Panc1 (cell line): Measurements from ENCODE around the gene PPFIA1. TPM values are rescaled to one million over a fixed set of nuclear protein-coding genes. Genes with fewer than 3 reads are reported as not detected.

Source experiments
- ATAC-seq: fragments of 200-7000 bp; cut with Tn5 transposase; 2 replicates; pipeline ENCODE4 v1.9.1; 2020; ENCODE audit warnings: mild to moderate bottlenecking, moderate library complexity
- BruUV-seq: library from RNA; stranded (reverse); fragments of 400-500 nt; replicated peaks from 2 replicates; lab custom pipeline; 2021; lab: Mats Ljungman, UMichigan
- CTCF ChIA-PET: fragments of 300-600 bp; sonication (Branson Sonifier 250); formaldehyde crosslinking; loops from one replicate; lab custom pipeline; 2022; ENCODE audit warnings: antibody characterized with exemption; lab: Charles Lee
- POLR2A ChIA-PET: fragments of 300-600 bp; sonication (Branson Sonifier 250); formaldehyde crosslinking; loops from one replicate; lab custom pipeline; 2022; ENCODE audit warnings: antibody characterized with exemption; lab: Charles Lee
- DNase-seq: peaks from one replicate; pipeline ENCODE4 v3.0.0-alpha.2; 2010; ENCODE audit warnings: low read depth, low spot score
- H3K27ac ChIP-seq: 2 replicates; pipeline ENCODE4 v1.5.1; 2011; ENCODE audit warnings: mild to moderate bottlenecking, low read length, inconsistent platforms
- H3K27me3 ChIP-seq: fragments of 200-500 bp; sonication (Bioruptor generic); 2 replicates; pipeline ENCODE4 v1.6.0; 2014; ENCODE audit warnings: low read length, inconsistent platforms; ENCODE audit not compliant: control insufficient read depth, insufficient read depth
- H3K36me3 ChIP-seq: fragments of 200-500 bp; sonication (Bioruptor generic); 2 replicates; pipeline ENCODE4 v1.5.1; 2014; ENCODE audit warnings: inconsistent platforms, mild to moderate bottlenecking, low read length, moderate library complexity; ENCODE audit not compliant: control insufficient read depth, insufficient read depth
- H3K4me1 ChIP-seq: 2 replicates; pipeline ENCODE4 v1.5.1; 2011; ENCODE audit warnings: inconsistent platforms, mild to moderate bottlenecking, low read length, moderate library complexity; ENCODE audit not compliant: control insufficient read depth, insufficient read depth
- H3K4me3 ChIP-seq, 2 experiments: 2 replicates each; pipeline ENCODE4 v1.5.1; 2011 to 2012; ENCODE audit warnings: low read depth in 2 of 2, low read length in 2 of 2, mild to moderate bottlenecking in 2 of 2, inconsistent platforms in 1 of 2, moderate library complexity in 1 of 2
- H3K9me3 ChIP-seq: fragments of 200-500 bp; sonication (Bioruptor generic); 2 replicates; pipeline ENCODE4 v1.5.1; 2014; ENCODE audit warnings: low read depth, mild to moderate bottlenecking, inconsistent platforms, low read length, moderate library complexity; ENCODE audit not compliant: control insufficient read depth, insufficient read depth
- POLR2AphosphoS5 ChIP-seq: IDR thresholded peaks from 2 replicates; pipeline ENCODE4 v1.6.1; 2012; ENCODE audit warnings: mild to moderate bottlenecking, low read depth, low read length, moderate library complexity
- SIN3A ChIP-seq: IDR thresholded peaks from 2 replicates; pipeline ENCODE4 v1.6.1; 2012; ENCODE audit warnings: low read depth, mild to moderate bottlenecking, low read length, moderate library complexity, borderline replicate concordance; ENCODE audit not compliant: insufficient read depth
- TCF7L2 ChIP-seq: IDR thresholded peaks from 2 replicates; pipeline ENCODE4 v1.6.1; 2011; ENCODE audit warnings: mild to moderate bottlenecking, low read depth, low read length, inconsistent platforms
- in situ Hi-C: cut with HindIII; loops from 2 replicates; pipeline ENCODE4 v1.10.0; 2016; ENCODE audit warnings: low sequenced_read_pairs, low pct_unique_long_range_greater_than_20kb
- intact Hi-C: fragments of 100-400 bp; cut with micrococcal nuclease; formaldehyde crosslinking; loops from one replicate; pipeline ENCODE4 v1.10.0; 2022; ENCODE audit not compliant: unreplicated experiment
- total RNA-seq: library from RNA; stranded (reverse); gene quantifications from one replicate; pipeline ENCODE4 v1.2.1, GENCODE V29; 2021; ENCODE audit not compliant: unreplicated experiment
- TF ChIP-seq, protein P1 (sequence below): fragments of 450-650 bp; IDR thresholded peaks from 2 replicates; pipeline ENCODE4 v1.5.1; 2017; ENCODE audit warnings: mild to moderate bottlenecking
- TF ChIP-seq, protein P2 (sequence below), 2 experiments: IDR thresholded peaks; 2 replicates each; pipeline ENCODE4 v1.6.1; 2011 to 2012; ENCODE audit warnings: low read depth in 2 of 2, control low read depth in 1 of 2, low read length in 1 of 2, mild to moderate bottlenecking in 1 of 2, moderate library complexity in 1 of 2; ENCODE audit not compliant: insufficient read depth in 1 of 2

Gene PPFIA1
- total RNA-seq, 1 experiment from 2014 or later = 101 TPM

DNA sequence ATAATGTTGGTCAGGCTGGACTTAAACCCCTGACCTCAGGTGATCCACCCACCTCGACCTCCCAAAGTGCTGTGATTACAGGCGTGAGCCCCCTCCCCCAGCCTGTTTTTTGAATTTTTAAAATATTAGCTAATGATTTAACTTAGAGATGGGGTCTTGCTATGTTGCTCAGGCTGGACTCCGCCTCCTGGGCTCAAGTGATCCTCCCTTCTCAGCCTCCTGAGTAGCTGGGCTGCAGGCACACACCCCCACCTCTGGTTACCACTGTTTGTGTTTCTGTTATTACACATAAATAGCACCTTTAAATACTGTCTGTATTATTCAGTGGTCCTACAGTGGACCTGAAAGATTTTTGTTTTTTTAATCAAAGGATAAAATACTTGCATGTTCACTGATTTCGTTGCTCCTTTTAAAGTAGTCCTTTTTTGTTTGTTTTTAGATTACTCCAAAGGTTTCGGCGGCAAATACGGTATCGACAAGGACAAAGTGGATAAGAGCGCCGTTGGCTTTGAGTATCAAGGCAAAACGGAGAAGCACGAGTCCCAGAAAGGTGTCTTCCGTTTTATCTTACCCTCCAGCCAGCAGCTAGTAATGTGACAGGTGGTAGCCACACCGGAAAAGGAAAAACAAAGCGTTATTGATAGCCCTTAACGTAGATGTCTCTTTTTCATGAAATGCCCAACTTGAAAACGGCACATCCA lies 149.0 kb downstream of the PPFIA1 start:
- no TSS peak for BruUV-seq
- Histone ChIP-seq H3K27me3 (no peaks in the 10 kb centered on the region), H3K27ac (no peak overlapping the region), H3K36me3 (peaks cover 42% of the 10 kb centered on the region), H3K4me1 (no peaks in the 10 kb centered on the region), H3K9me3 (no peaks in the 10 kb centered on the region), H3K4me3 (no peak overlapping the region)
- TF ChIP-seq, protein P1, sequence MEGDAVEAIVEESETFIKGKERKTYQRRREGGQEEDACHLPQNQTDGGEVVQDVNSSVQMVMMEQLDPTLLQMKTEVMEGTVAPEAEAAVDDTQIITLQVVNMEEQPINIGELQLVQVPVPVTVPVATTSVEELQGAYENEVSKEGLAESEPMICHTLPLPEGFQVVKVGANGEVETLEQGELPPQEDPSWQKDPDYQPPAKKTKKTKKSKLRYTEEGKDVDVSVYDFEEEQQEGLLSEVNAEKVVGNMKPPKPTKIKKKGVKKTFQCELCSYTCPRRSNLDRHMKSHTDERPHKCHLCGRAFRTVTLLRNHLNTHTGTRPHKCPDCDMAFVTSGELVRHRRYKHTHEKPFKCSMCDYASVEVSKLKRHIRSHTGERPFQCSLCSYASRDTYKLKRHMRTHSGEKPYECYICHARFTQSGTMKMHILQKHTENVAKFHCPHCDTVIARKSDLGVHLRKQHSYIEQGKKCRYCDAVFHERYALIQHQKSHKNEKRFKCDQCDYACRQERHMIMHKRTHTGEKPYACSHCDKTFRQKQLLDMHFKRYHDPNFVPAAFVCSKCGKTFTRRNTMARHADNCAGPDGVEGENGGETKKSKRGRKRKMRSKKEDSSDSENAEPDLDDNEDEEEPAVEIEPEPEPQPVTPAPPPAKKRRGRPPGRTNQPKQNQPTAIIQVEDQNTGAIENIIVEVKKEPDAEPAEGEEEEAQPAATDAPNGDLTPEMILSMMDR = no peak
- TF ChIP-seq SIN3A (no peak), POLR2AphosphoS5 (no peak)
- TF ChIP-seq, protein P2, sequence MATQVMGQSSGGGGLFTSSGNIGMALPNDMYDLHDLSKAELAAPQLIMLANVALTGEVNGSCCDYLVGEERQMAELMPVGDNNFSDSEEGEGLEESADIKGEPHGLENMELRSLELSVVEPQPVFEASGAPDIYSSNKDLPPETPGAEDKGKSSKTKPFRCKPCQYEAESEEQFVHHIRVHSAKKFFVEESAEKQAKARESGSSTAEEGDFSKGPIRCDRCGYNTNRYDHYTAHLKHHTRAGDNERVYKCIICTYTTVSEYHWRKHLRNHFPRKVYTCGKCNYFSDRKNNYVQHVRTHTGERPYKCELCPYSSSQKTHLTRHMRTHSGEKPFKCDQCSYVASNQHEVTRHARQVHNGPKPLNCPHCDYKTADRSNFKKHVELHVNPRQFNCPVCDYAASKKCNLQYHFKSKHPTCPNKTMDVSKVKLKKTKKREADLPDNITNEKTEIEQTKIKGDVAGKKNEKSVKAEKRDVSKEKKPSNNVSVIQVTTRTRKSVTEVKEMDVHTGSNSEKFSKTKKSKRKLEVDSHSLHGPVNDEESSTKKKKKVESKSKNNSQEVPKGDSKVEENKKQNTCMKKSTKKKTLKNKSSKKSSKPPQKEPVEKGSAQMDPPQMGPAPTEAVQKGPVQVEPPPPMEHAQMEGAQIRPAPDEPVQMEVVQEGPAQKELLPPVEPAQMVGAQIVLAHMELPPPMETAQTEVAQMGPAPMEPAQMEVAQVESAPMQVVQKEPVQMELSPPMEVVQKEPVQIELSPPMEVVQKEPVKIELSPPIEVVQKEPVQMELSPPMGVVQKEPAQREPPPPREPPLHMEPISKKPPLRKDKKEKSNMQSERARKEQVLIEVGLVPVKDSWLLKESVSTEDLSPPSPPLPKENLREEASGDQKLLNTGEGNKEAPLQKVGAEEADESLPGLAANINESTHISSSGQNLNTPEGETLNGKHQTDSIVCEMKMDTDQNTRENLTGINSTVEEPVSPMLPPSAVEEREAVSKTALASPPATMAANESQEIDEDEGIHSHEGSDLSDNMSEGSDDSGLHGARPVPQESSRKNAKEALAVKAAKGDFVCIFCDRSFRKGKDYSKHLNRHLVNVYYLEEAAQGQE (IDR thresholded peaks at IDR 0.05; ENCODE audit: insufficient read depth in 1 of 2, low read depth in 2 of 2, low read length in 1 of 2) = no peak
- intact Hi-C loops = no loop called here
- DNase-seq = no peak
- POLR2A ChIA-PET = no interaction called here
- ATAC-seq = no peak
- CTCF ChIA-PET = interaction anchor here (0.6 kb wide), 1 partner anchor 501 kb away, joined by 3 read pairs; no protein-coding TSS in a partner anchor
- in situ Hi-C loops = no loop called here

DNA sequence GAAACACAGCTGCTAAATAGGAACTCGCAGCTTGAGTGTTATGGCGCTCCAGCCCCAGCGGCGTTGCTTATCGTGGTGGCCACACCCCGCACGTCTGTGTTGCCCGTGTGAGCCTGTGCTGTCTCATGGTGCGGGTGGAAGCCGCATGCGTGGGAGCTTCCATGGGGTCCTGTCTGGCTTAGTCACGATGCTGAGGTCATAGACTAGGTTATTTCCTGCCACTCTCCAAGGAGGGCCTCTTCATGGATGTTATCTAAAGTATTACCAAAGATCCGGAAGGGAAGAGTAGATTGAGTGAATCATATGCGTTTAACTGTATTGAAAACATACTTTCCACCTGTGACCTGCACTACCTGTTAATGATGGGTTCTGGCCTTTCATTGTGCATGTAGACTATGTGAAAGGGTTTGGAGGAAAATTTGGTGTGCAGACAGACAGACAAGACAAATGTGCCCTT lies 149.5 kb downstream of the PPFIA1 start:
- DNase-seq = no peak
- no peaks in the 10 kb centered on the region for H3K4me1 ChIP-seq
- H3K4me3 ChIP-seq = no peak overlapping the region
- no peak for ATAC-seq
- in situ Hi-C loops (no loop called here), intact Hi-C loops (no loop called here)
- BruUV-seq = TSS peak; percentile 52
- H3K36me3 ChIP-seq = peaks cover 39% of the 10 kb centered on the region
- CTCF ChIA-PET = no interaction called here
- no peaks in the 10 kb centered on the region for H3K27me3 ChIP-seq
- no peaks in the 10 kb centered on the region for H3K9me3 ChIP-seq
- no peak overlapping the region for H3K27ac ChIP-seq
- TF ChIP-seq SIN3A = no peak
- no peak for TF ChIP-seq POLR2AphosphoS5
- TF ChIP-seq, protein P1 = no peak
- no peak for TF ChIP-seq TCF7L2
- TF ChIP-seq, protein P2 (IDR thresholded peaks at IDR 0.05; ENCODE audit: insufficient read depth in 1 of 2, low read depth in 2 of 2, low read length in 1 of 2) = no peak
- POLR2A ChIA-PET = no interaction called here
